GM19240 (cell line): Measurements from ENCODE around the gene CDC42BPB.

Experiments
- DNase-seq: peaks from one replicate; pipeline ENCODE4 v3.0.0; 2011; ENCODE audit warnings: low spot score; ENCODE audit not compliant: insufficient read length

The CDC42BPB gene

GRCh38 chr14:103073876-103074728 is 16.8 kb upstream of the CDC42BPB start:
- DNase-seq, result no peak

GRCh38 chr14:103073367-103073875 is 16.1 kb upstream of the CDC42BPB start:
- no peak for DNase-seq

GRCh38 chr14:103072595-103073366 is 15.4 kb upstream of the CDC42BPB start:
- DNase-seq, result no peak

- no peak for DNase-seq
Observed at GRCh38 chr14:103071544-103072251, 14.3 kb upstream of the CDC42BPB start.

GRCh38 chr14:103070971-103071542 is 13.7 kb upstream of the CDC42BPB start:
- no peak for DNase-seq

GRCh38 chr14:103070263-103070885 is 13.0 kb upstream of the CDC42BPB start:
- DNase-seq, result no peak

GRCh38 chr14:103068351-103069073 is 11.2 kb upstream of the CDC42BPB start:
- no peak for DNase-seq

GRCh38 chr14:103067231-103067954 is 10.0 kb upstream of the CDC42BPB start:
- no peak for DNase-seq

GRCh38 chr14:103066399-103066798 is 9.1 kb upstream of the CDC42BPB start:
- no peak for DNase-seq

- no peak for DNase-seq
Observed at GRCh38 chr14:103065861-103066260, 8.5 kb upstream of the CDC42BPB start.

GRCh38 chr14:103064978-103065377 is 7.6 kb upstream of the CDC42BPB start:
- no peak for DNase-seq

GRCh38 chr14:103064436-103064835 is 7.1 kb upstream of the CDC42BPB start:
- no peak for DNase-seq

GRCh38 chr14:103061482-103061976 is 4.2 kb upstream of the CDC42BPB start:
- DNase-seq, result no peak

GRCh38 chr14:103059556-103059955 is 2.2 kb upstream of the CDC42BPB start:
- no peak for DNase-seq

GRCh38 chr14:103058164-103059055 is 1.1 kb upstream of the CDC42BPB start:
- DNase-seq, result no peak

- no peak for DNase-seq
Observed at GRCh38 chr14:103057028-103057371, 349 bp downstream of the CDC42BPB start.

- DNase-seq, result no peak
Observed at GRCh38 chr14:103056322-103057027, 874 bp downstream of the CDC42BPB start.

GRCh38 chr14:103055695-103056094 is 1.7 kb downstream of the CDC42BPB start:
- DNase-seq, result no peak
